Lower leg skin (tissue), 4 donors: ENCODE measurements around the gene CYP2S1. TPM values are rescaled to one million over a fixed set of nuclear protein-coding genes. Genes with fewer than 3 reads are reported as not detected.

ENCODE experiments used
- DNase-seq, 2 donors: peaks; one replicate each; pipeline ENCODE4 v3.0.0-alpha.2; 2019; ENCODE audit warnings: low spot score in 2 of 2
- H3K4me3 ChIP-seq: fragments of 200-600 bp; sonication (generic); 2 replicates; pipeline ENCODE4 v1.5.1; 2017; ENCODE audit warnings: mild to moderate bottlenecking, low read depth; ENCODE audit not compliant: poor library complexity, severe bottlenecking
- CTCF ChIP-seq, 3 donors: fragments of 450-650 bp; IDR thresholded peaks; one replicate each; pipeline ENCODE4 v1.5.1; 2016; ENCODE audit warnings: antibody characterized with exemption in 3 of 3, mild to moderate bottlenecking in 3 of 3, moderate library complexity in 2 of 3
- POLR2A ChIP-seq, 2 donors: fragments of 450-650 bp; IDR thresholded peaks; one replicate each; pipeline ENCODE4 v1.6.1; 2016 to 2017; ENCODE audit warnings: antibody characterized with exemption in 2 of 2, mild to moderate bottlenecking in 1 of 2, moderate library complexity in 1 of 2
- WGBS, 2 donors: methylation state at CpG; one replicate each; pipeline ENCODE4 v1.1.5; 2018; 5-methylcytosine and 5-hydroxymethylcytosine counted together
- intact Hi-C: fragments of 100-400 bp; cut with DNase I; formaldehyde crosslinking; loops from one replicate; pipeline ENCODE4 v1.15.0; 2023; ENCODE audit warnings: low total_unique reads
- total RNA-seq, 4 donors: library from RNA; depleted of rRNA; stranded (reverse); fragments of >200 nt; gene quantifications; one replicate each; pipeline ENCODE4 v1.1.0, GENCODE V29; 2016

Gene CYP2S1
- total RNA-seq, 4 donors from 2014 or later: 0.49 to 3.8 (median 1.9) TPM

- TF ChIP-seq POLR2A (IDR thresholded peaks at IDR 0.05) (no peak), CTCF (IDR thresholded peaks at IDR 0.05) (no peak)
- no peak overlapping the region for H3K4me3 ChIP-seq
- 90 to 92% methylated on average over 19 to 20 of the region's 20 CpGs for WGBS, 2 donors
- DNase-seq: no peak
- intact Hi-C loops: no loop called here
Observed at GRCh38 chr19:41221514-41222205, 28.6 kb downstream of the CYP2S1 start.

- intact Hi-C loops: no loop called here
- no peak for DNase-seq
- 86 to 87% methylated on average over 10 of the region's 10 CpGs for WGBS, 2 donors
- H3K4me3 ChIP-seq: no peak overlapping the region
- TF ChIP-seq CTCF (IDR thresholded peaks at IDR 0.05): no peak
- TF ChIP-seq POLR2A (IDR thresholded peaks at IDR 0.05): no peak
Observed at GRCh38 chr19:41222240-41222639, 29.2 kb downstream of the CYP2S1 start.

- 39 to 50% methylated on average over 8 of the region's 8 CpGs for WGBS, 2 donors
- DNase-seq: no peak
- intact Hi-C loops: no loop called here
- TF ChIP-seq POLR2A (IDR thresholded peaks at IDR 0.05): no peak
- TF ChIP-seq CTCF (IDR thresholded peaks at IDR 0.05): no peak
- no peak overlapping the region for H3K4me3 ChIP-seq
Observed at GRCh38 chr19:41223431-41224234, 30.6 kb downstream of the CYP2S1 start.

- no peak for DNase-seq
- intact Hi-C loops: no loop called here
- no peak for TF ChIP-seq POLR2A (IDR thresholded peaks at IDR 0.05)
- no peak for TF ChIP-seq CTCF (IDR thresholded peaks at IDR 0.05)
- 90 to 92% methylated on average over 7 of the region's 7 CpGs for WGBS, 2 donors
- H3K4me3 ChIP-seq: no peak overlapping the region
Observed at GRCh38 chr19:41224632-41225031, 31.6 kb downstream of the CYP2S1 start.

- DNase-seq: peak; percentile 72 to 92
- 47 to 53% methylated on average over 28 to 29 of the region's 29 CpGs for WGBS, 2 donors
- no peak for TF ChIP-seq CTCF (IDR thresholded peaks at IDR 0.05)
Observed at GRCh38 chr19:41225238-41226052, 32.4 kb downstream of the CYP2S1 start.

More at GRCh38 chr19:41225238-41226052, 32.4 kb downstream of the CYP2S1 start:
- intact Hi-C loops: no loop called here
- H3K4me3 ChIP-seq: no peak overlapping the region
